DMS53 treated with DMSO at 0.1 percent for 48 hours (cell line): ENCODE measurements around the gene XRCC4.
A peak's percentile ranks its signal among the peaks of the same experiment; 100 is the strongest.

Source experiments
- DNase-seq: peaks from one replicate; lab custom pipeline; 2025; ENCODE audit not compliant: unreplicated experiment; lab: John Stamatoyannopoulos, UW

The XRCC4 gene

GRCh38 chr5:83169571-83170337, 92.4 kb downstream of the XRCC4 start:
- no peak for DNase-seq

GRCh38 chr5:83172011-83172410, 94.7 kb downstream of the XRCC4 start:
- DNase-seq, result no peak

GRCh38 chr5:83172655-83173054, 95.3 kb downstream of the XRCC4 start:
- no peak for DNase-seq

- DNase-seq, result no peak
These were observed 96.5 kb downstream of the XRCC4 start for GRCh38 chr5:83173826-83174225.

- no peak for DNase-seq
These were observed 100.5 kb downstream of the XRCC4 start for GRCh38 chr5:83177803-83178202.

- DNase-seq, result no peak
These were observed 102.6 kb downstream of the XRCC4 start for GRCh38 chr5:83179966-83180365.

GRCh38 chr5:83184534-83184933, 107.2 kb downstream of the XRCC4 start:
- DNase-seq, result no peak

- no peak for DNase-seq
These were observed 115.6 kb downstream of the XRCC4 start for GRCh38 chr5:83192947-83193346.

- peak; percentile 18 for DNase-seq
These were observed 120.1 kb downstream of the XRCC4 start for GRCh38 chr5:83197326-83197967.

- DNase-seq, result no peak
These were observed 121.8 kb downstream of the XRCC4 start for GRCh38 chr5:83199126-83199525.

- DNase-seq, result no peak
These were observed 127.3 kb downstream of the XRCC4 start for GRCh38 chr5:83204651-83205050.

GRCh38 chr5:83209963-83210362, 132.6 kb downstream of the XRCC4 start:
- no peak for DNase-seq

GRCh38 chr5:83219077-83219476, 141.7 kb downstream of the XRCC4 start:
- no peak for DNase-seq

- no peak for DNase-seq
These were observed 142.1 kb downstream of the XRCC4 start for GRCh38 chr5:83219495-83219894.

- DNase-seq, result no peak
These were observed 143.0 kb downstream of the XRCC4 start for GRCh38 chr5:83220331-83220730.

- no peak for DNase-seq
These were observed 145.6 kb downstream of the XRCC4 start for GRCh38 chr5:83222906-83223305.

GRCh38 chr5:83227611-83228010, 150.3 kb downstream of the XRCC4 start:
- no peak for DNase-seq

- no peak for DNase-seq
These were observed 153.2 kb downstream of the XRCC4 start for GRCh38 chr5:83230511-83230910.

- no peak for DNase-seq
These were observed 167.2 kb downstream of the XRCC4 start for GRCh38 chr5:83244516-83244915.

- DNase-seq, result no peak
These were observed 167.7 kb downstream of the XRCC4 start for GRCh38 chr5:83245037-83245436.

- DNase-seq, result no peak
These were observed 168.7 kb downstream of the XRCC4 start for GRCh38 chr5:83246071-83246470.

GRCh38 chr5:83249156-83249555, 171.8 kb downstream of the XRCC4 start:
- no peak for DNase-seq

- DNase-seq, result no peak
These were observed 174.5 kb downstream of the XRCC4 start for GRCh38 chr5:83251849-83252248.
